Stomach (tissue), 9 donors: Measurements from ENCODE around the gene KAT7. TPM values are rescaled to one million over a fixed set of nuclear protein-coding genes. Genes with fewer than 3 reads are reported as not detected.
A peak's percentile ranks its signal among the peaks of the same experiment; 100 is the strongest.

Experiments
- DNase-seq, 2 donors: peaks; one replicate each; pipeline versions ENCODE4 v3.0.0 to v3.0.0-alpha.2; 2013 to 2019
- H3K27ac ChIP-seq, 5 donors: fragments of 200-600 bp in 4 of 5; sonication (generic) in 4 of 5; one replicate each; pipeline ENCODE4 v1.5.1; 2013 to 2019; ENCODE audit warnings: mild to moderate bottlenecking in 1 of 5, moderate library complexity in 1 of 5
- H3K27me3 ChIP-seq, 3 donors: fragments of 200-600 bp; sonication (generic); one replicate each; pipeline ENCODE4 v1.5.1; 2017 to 2019; ENCODE audit warnings: mixed run types in 1 of 3
- H3K36me3 ChIP-seq, 4 donors: fragments of 200-600 bp; sonication (generic); 1 replicate in 3 of 4; 2 replicates in 1 of 4; pipeline ENCODE4 v1.5.1; 2016 to 2019
- H3K4me1 ChIP-seq, 4 donors: fragments of 200-600 bp; sonication (generic); one replicate each; pipeline ENCODE4 v1.5.1; 2016 to 2019
- H3K4me3 ChIP-seq, 4 donors: fragments of 200-600 bp; sonication (generic) in 3 of 4; one replicate each; pipeline ENCODE4 v1.5.1; 2016 to 2019; ENCODE audit warnings: mild to moderate bottlenecking in 1 of 4
- H3K9me3 ChIP-seq, 4 donors: fragments of 200-600 bp; sonication (generic); one replicate each; pipeline ENCODE4 v1.5.1; 2016 to 2019
- CTCF ChIP-seq, 7 experiments: fragments of 450-650 bp in 4 of 7; fragments of 200-600 bp in 3 of 7; sonication (generic) in 3 of 7; IDR thresholded peaks; one replicate each; pipeline ENCODE4 v1.5.1; 2016 to 2019; ENCODE audit warnings: antibody characterized with exemption in 7 of 7, control low read depth in 2 of 7, mild to moderate bottlenecking in 1 of 7
- EP300 ChIP-seq: sonication (generic); formaldehyde crosslinking; IDR thresholded peaks from one replicate; pipeline ENCODE4 v1.6.1; 2017; ENCODE audit warnings: antibody characterized with exemption
- POLR2A ChIP-seq, 4 donors: fragments of 450-650 bp; IDR thresholded peaks; one replicate each; pipeline ENCODE4 v1.6.1; 2016; ENCODE audit warnings: antibody characterized with exemption in 4 of 4, control low read depth in 2 of 4, mild to moderate bottlenecking in 1 of 4, moderate library complexity in 1 of 4
- POLR2AphosphoS5 ChIP-seq, 3 donors: sonication (generic); formaldehyde crosslinking; IDR thresholded peaks; one replicate each; pipeline ENCODE4 v1.6.1; 2016; ENCODE audit warnings: antibody characterized with exemption in 3 of 3
- WGBS, 5 donors: extraction: QIAGEN DNeasy Blood & Tissue Kit in 3 of 5; methylation state at CpG; one replicate each; pipeline versions ENCODE4 v1.1.5 to v1.1.7; 2013 to 2018; 5-methylcytosine and 5-hydroxymethylcytosine counted together
- intact Hi-C: fragments of 100-400 bp; cut with DNase I; formaldehyde crosslinking; loops from one replicate; pipeline ENCODE4 v1.15.1; 2023; ENCODE audit warnings: low total_unique reads
- polyA plus RNA-seq, 3 donors: library from polyadenylated mRNA; stranded (reverse); fragments of 200-250 nt; gene quantifications; one replicate each; pipeline ENCODE4 v1.2.3, GENCODE V29; 2013
- total RNA-seq, 5 donors: library from RNA; depleted of rRNA; stranded (reverse); fragments of >200 nt; gene quantifications; one replicate each; pipeline versions ENCODE4 v1.1.0 to v1.2.3, GENCODE V29; 2014 to 2016
- donor health status: healthy with polysubstance abuse.
- donor health status: Bipolar disorder and iron deficiency.
- donor health status: healthy.

The KAT7 gene
- total and polyA plus RNA-seq, 8 donors = 5.0 to 92.4 (median 16.0) TPM

- H3K27ac ChIP-seq = no peak overlapping the region
- 46 to 53% (median 51%) methylated on average over 5 to 7 of the region's 7 CpGs for WGBS, 5 donors
- TF ChIP-seq CTCF (IDR thresholded peaks at IDR 0.05) (no peak), POLR2AphosphoS5 (IDR thresholded peaks at IDR 0.05) (no peak), POLR2A (IDR thresholded peaks at IDR 0.05) (no peak), EP300 (no peak)
- H3K27me3 ChIP-seq = peaks cover 0 to 70% (median 7%) of the 10 kb centered on the region in 3 donors
- H3K9me3 ChIP-seq = no peaks in the 10 kb centered on the region
- peak in 1 of 2 donors; percentile 30 for DNase-seq
- intact Hi-C loops = no loop called here
- no peaks in the 10 kb centered on the region for H3K36me3 ChIP-seq
- no peaks in the 10 kb centered on the region for H3K4me1 ChIP-seq
- no peak overlapping the region for H3K4me3 ChIP-seq
Observed at GRCh38 chr17:49871211-49871610, 82.7 kb downstream of the KAT7 start.

- no peaks in the 10 kb centered on the region for H3K9me3 ChIP-seq
- no peak overlapping the region for H3K27ac ChIP-seq
- TF ChIP-seq CTCF (IDR thresholded peaks at IDR 0.05) (no peak), POLR2A (IDR thresholded peaks at IDR 0.05) (no peak), EP300 (no peak), POLR2AphosphoS5 (IDR thresholded peaks at IDR 0.05) (no peak)
- H3K27me3 ChIP-seq = peaks cover 0 to 83% (median 7%) of the 10 kb centered on the region in 3 donors
- 71 to 83% (median 75%) methylated on average over 6 of the region's 6 CpGs for WGBS, 5 donors
- H3K4me3 ChIP-seq = no peak overlapping the region
- peak in 1 of 2 donors; percentile 42 for DNase-seq
- no peaks in the 10 kb centered on the region for H3K36me3 ChIP-seq
- intact Hi-C loops = no loop called here
- no peaks in the 10 kb centered on the region for H3K4me1 ChIP-seq
Observed at GRCh38 chr17:49872754-49873377, 84.4 kb downstream of the KAT7 start.

GRCh38 chr17:49873466-49873865 lies 85.0 kb downstream of the KAT7 start:
- intact Hi-C loops = no loop called here

GRCh38 chr17:49873926-49874325 lies 85.4 kb downstream of the KAT7 start:
- no peak overlapping the region for H3K27ac ChIP-seq
- DNase-seq = no peak
- no peaks in the 10 kb centered on the region for H3K4me1 ChIP-seq
- 68 to 83% (median 77%) methylated on average over 3 of the region's 3 CpGs for WGBS, 5 donors
- H3K9me3 ChIP-seq = no peaks in the 10 kb centered on the region
- intact Hi-C loops = no loop called here
- TF ChIP-seq POLR2A (IDR thresholded peaks at IDR 0.05) (no peak), POLR2AphosphoS5 (IDR thresholded peaks at IDR 0.05) (no peak)
- peaks cover 0 to 83% (median 7%) of the 10 kb centered on the region in 3 donors for H3K27me3 ChIP-seq
- no peak overlapping the region for H3K4me3 ChIP-seq
- H3K36me3 ChIP-seq = no peaks in the 10 kb centered on the region

More at GRCh38 chr17:49873466-49873865, 85.0 kb downstream of the KAT7 start:
- Histone ChIP-seq H3K27ac (no peak overlapping the region), H3K9me3 (no peaks in the 10 kb centered on the region), H3K4me1 (no peaks in the 10 kb centered on the region), H3K36me3 (no peaks in the 10 kb centered on the region), H3K4me3 (no peak overlapping the region), H3K27me3 (peaks cover 0 to 82% (median 7%) of the 10 kb centered on the region in 3 donors)
- peak in 1 of 2 donors; percentile 34 for DNase-seq
- WGBS, 5 donors = 36 to 71% (median 47%) methylated on average over 6 of the region's 6 CpGs
- no peak for TF ChIP-seq CTCF (IDR thresholded peaks at IDR 0.05)
- TF ChIP-seq POLR2A (IDR thresholded peaks at IDR 0.05) = no peak
- TF ChIP-seq POLR2AphosphoS5 (IDR thresholded peaks at IDR 0.05) = no peak
- no peak for TF ChIP-seq EP300

- WGBS, 5 donors = 69 to 91% (median 75%) methylated on average over 2 of the region's 2 CpGs
- Histone ChIP-seq H3K9me3 (no peaks in the 10 kb centered on the region), H3K4me1 (peaks cover 0 to under 1% (median 0%) of the 10 kb centered on the region in 4 donors), H3K27me3 (peaks cover under 1 to 90% (median 17%) of the 10 kb centered on the region in 3 donors), H3K27ac (no peak overlapping the region), H3K36me3 (no peaks in the 10 kb centered on the region), H3K4me3 (no peak overlapping the region)
- intact Hi-C loops = no loop called here
- DNase-seq = no peak
- no peak for TF ChIP-seq POLR2AphosphoS5 (IDR thresholded peaks at IDR 0.05)
- no peak for TF ChIP-seq EP300
- no peak for TF ChIP-seq POLR2A (IDR thresholded peaks at IDR 0.05)
Observed at GRCh38 chr17:49874911-49875310, 86.4 kb downstream of the KAT7 start.
